ENCODE results near the gene ARAF.
"Not testable (repeated sequence)": the region's sequence is repeated elsewhere in the genome, so short reads cannot be mapped to it uniquely, and the experiment has no call there.

ARAF gene

GRCh38 chrX:47560934-47561658 is at the start of gene ARAF:
TSS of gene ARAF (plus strand) at chrX:47561205. CDS start at chrX:47562968, 1,763 bp downstream.
- DNase-seq = peak; percentile 92

- DNase-seq = not testable (repeated sequence)
Observed at GRCh38 chrX:47512383-47512782, 48.6 kb upstream of the ARAF start.

GRCh38 chrX:47513034-47513965 is 47.7 kb upstream of the ARAF start:
- not testable (repeated sequence) for DNase-seq

- peak; percentile 53 for DNase-seq
Observed at GRCh38 chrX:47514533-47515235, 46.3 kb upstream of the ARAF start.

GRCh38 chrX:47515941-47516665 is 44.9 kb upstream of the ARAF start:
- peak; percentile 7 for DNase-seq

GRCh38 chrX:47518144-47518543 is 42.9 kb upstream of the ARAF start:
- no peak for DNase-seq

GRCh38 chrX:47523297-47523696 is 37.7 kb upstream of the ARAF start:
- DNase-seq = peak; percentile 31

GRCh38 chrX:47523713-47524166 is 37.3 kb upstream of the ARAF start:
- no peak for DNase-seq

GRCh38 chrX:47529548-47529947 is 31.5 kb upstream of the ARAF start:
- DNase-seq = no peak

- DNase-seq = no peak
Observed at GRCh38 chrX:47530049-47530448, 31.0 kb upstream of the ARAF start.

- no peak for DNase-seq
Observed at GRCh38 chrX:47539860-47540259, 21.1 kb upstream of the ARAF start.

- DNase-seq = peak; percentile 81
Observed at GRCh38 chrX:47540754-47541538, 20.1 kb upstream of the ARAF start.

GRCh38 chrX:47543496-47543895 is 17.5 kb upstream of the ARAF start:
- no peak for DNase-seq

- DNase-seq = peak; percentile 83
Observed at GRCh38 chrX:47556045-47556623, 4.9 kb upstream of the ARAF start.

GRCh38 chrX:47558436-47558835 is 2.6 kb upstream of the ARAF start:
- DNase-seq = no peak

- no peak for DNase-seq
Observed at GRCh38 chrX:47560179-47560933, 649 bp upstream of the ARAF start.

- no peak for DNase-seq
Observed at GRCh38 chrX:47561659-47562151, 700 bp downstream of the ARAF start.

- no peak for DNase-seq
Observed at GRCh38 chrX:47562615-47563243, 1.7 kb downstream of the ARAF start.

GRCh38 chrX:47563801-47564315 is 2.9 kb downstream of the ARAF start:
- DNase-seq = peak; percentile 73

Data from NCI-H226 (cell line).